ENCODE measurements around the gene IER3.
A peak's percentile ranks its signal among the peaks of the same experiment; 100 is the strongest.

The IER3 gene, protein sequence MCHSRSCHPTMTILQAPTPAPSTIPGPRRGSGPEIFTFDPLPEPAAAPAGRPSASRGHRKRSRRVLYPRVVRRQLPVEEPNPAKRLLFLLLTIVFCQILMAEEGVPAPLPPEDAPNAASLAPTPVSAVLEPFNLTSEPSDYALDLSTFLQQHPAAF

DNA sequence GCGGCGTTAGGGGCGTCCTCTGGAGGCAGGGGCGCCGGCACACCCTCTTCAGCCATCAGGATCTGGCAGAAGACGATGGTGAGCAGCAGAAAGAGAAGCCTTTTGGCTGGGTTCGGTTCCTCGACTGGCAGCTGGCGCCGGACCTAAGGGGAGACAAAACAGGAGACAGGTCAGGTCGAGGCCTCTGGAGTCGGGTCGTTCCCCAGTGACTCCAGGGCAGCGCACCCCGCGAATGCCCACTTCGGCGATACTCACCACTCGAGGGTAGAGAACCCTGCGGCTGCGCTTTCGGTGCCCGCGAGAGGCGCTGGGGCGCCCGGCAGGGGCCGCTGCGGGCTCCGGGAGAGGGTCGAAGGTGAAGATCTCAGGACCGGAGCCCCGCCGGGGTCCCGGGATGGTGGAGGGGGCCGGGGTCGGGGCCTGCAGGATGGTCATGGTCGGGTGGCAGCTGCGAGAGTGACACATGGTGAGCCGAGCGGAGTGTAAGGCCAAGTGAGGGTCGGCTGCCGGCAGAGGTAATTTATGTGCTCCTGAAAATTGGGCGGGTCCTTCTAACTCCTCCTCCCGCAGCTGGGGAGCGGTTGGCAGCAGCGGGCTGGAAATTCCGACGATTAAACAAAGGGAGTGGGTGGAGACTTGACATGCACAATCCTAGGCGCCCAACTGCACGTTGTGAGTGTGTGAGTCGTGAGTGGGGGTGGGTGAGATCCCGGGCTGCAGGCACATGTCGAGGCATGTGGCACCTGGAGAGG, at the start of gene IER3:
Gene IER3 (minus strand): TSS at position 494 of the 752 bp plus-strand sequence. CDS start 29 bp downstream, at position 465.
- Mint-ChIP-seq H3K36me3 (ENCODE audit: low read depth) (peaks cover 20% of the 10 kb centered on the region), H3K9me3 (no peaks in the 10 kb centered on the region), H3K4me3 (peak within 1 kb of the TSS; percentile 92 to 98 (median 93)), H3K4me1 (peaks cover 42% of the 10 kb centered on the region), H3K27ac (peak within 1 kb of the TSS; percentile 88 to 98 (median 94)), H3K27me3 (ENCODE audit: low read depth) (no peaks in the 10 kb centered on the region)
- TF ChIP-seq, protein P1, sequence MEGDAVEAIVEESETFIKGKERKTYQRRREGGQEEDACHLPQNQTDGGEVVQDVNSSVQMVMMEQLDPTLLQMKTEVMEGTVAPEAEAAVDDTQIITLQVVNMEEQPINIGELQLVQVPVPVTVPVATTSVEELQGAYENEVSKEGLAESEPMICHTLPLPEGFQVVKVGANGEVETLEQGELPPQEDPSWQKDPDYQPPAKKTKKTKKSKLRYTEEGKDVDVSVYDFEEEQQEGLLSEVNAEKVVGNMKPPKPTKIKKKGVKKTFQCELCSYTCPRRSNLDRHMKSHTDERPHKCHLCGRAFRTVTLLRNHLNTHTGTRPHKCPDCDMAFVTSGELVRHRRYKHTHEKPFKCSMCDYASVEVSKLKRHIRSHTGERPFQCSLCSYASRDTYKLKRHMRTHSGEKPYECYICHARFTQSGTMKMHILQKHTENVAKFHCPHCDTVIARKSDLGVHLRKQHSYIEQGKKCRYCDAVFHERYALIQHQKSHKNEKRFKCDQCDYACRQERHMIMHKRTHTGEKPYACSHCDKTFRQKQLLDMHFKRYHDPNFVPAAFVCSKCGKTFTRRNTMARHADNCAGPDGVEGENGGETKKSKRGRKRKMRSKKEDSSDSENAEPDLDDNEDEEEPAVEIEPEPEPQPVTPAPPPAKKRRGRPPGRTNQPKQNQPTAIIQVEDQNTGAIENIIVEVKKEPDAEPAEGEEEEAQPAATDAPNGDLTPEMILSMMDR (IDR thresholded peaks at IDR 0.05; ENCODE audit: unreplicated experiment in 3 of 3) = peak; percentile 64 to 86 (median 72)

DNA sequence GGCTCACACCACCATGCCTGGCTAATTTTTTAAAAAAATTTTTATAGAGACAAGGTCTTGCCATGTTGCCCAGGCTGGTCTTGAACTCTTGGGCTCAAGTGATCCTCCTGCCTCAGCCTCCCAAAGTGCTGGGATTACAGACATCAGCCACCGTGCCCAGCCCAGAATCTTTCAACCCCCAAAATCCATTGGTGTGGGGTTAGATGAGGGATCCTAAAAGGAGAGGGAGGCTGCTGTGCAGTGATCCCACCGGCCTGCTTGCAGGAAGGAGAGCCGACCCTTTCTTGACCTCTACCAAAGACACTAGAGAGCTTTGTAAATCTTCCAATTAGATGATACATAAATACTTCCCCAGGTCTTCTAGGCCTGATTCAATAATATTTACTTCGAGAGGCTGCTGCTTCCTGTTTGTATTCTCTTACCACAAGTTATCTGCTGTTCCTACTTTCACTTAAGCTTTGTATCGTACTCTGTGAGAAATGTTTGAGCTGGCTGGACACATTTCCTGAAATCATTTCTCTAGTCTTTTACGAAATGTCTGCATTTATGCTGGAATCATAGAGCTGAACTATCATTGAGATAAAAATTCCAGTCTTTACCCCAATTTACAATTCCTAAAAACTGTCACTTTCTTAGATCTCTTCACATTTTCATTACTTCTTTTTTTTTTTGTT, 49.3 kb upstream of the IER3 start:
- H3K9me3 Mint-ChIP-seq = no peaks in the 10 kb centered on the region
- H3K27ac Mint-ChIP-seq = peak overlapping the region; percentile 93 to 99 (median 97)
- TF ChIP-seq, protein P1 (IDR thresholded peaks at IDR 0.05; ENCODE audit: unreplicated experiment in 3 of 3) = no peak
- H3K27me3 Mint-ChIP-seq (ENCODE audit: low read depth) = peaks cover 3% of the 10 kb centered on the region
- peaks cover 40% of the 10 kb centered on the region for H3K4me1 Mint-ChIP-seq
- peak overlapping the region; percentile 9 to 17 (median 11) for H3K4me3 Mint-ChIP-seq
- H3K36me3 Mint-ChIP-seq (ENCODE audit: low read depth) = no peaks in the 10 kb centered on the region

DNA sequence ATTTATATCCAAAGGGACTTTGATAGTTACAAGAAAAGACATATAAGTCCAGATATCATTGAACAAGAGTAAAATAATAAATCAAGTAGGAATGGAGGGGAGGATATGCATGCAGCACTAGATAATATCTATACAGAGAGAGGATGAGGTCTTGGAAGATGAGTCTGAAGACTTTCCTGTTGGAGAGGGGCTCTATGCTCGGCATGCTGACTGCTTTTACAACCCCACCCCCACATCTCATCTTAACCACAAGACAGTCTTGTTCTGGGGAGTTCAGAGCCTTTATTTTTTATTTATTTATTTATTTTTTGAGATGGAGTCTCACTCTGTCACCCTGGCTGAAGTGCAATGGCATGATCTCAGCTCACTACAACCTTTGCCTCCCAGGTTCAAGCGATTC, 48.4 kb upstream of the IER3 start:
- TF ChIP-seq, protein P1 (IDR thresholded peaks at IDR 0.05; ENCODE audit: unreplicated experiment in 3 of 3) = no peak
- Mint-ChIP-seq H3K4me1 (peaks cover 37% of the 10 kb centered on the region), H3K9me3 (no peaks in the 10 kb centered on the region), H3K36me3 (ENCODE audit: low read depth) (no peaks in the 10 kb centered on the region), H3K27me3 (ENCODE audit: low read depth) (peaks cover 3% of the 10 kb centered on the region), H3K27ac (peak overlapping the region; percentile 86 to 99 (median 93)), H3K4me3 (peak overlapping the region in 1 of 3 experiments; percentile 26)

DNA sequence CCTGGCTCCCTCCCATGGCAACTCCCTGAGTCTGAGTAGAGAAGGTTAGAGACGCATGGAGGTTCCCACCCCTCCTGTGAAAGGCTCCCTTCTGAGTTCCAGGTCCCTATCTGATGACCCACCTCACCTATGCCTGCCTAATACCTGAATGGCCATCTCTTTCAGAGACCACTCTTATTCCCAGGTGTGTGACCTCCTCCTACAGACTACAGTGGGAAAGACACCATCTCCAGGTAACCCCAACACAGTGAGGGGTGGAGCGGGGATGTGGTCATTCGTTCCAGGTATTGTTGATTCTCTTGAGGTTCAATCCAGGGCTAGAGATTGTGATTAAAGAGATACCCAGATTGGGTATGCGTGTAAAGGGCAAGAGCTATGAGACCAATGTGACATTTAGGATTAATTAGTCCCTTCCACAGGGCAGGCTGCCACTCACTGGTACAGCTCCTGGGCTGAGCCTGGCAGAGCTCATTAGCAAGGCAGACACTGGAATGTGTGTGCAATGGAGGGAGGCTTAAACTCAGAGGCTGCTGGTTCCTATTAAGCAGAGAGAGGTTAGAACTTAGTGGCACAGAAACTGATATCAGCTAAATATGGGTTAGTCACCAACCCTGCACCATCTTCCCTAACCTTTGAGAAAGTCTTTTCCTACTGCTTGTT, 46.5 kb upstream of the IER3 start:
- Mint-ChIP-seq H3K4me1 (peaks cover 34% of the 10 kb centered on the region), H3K36me3 (ENCODE audit: low read depth) (no peaks in the 10 kb centered on the region), H3K4me3 (no peak overlapping the region), H3K27me3 (ENCODE audit: low read depth) (peaks cover 3% of the 10 kb centered on the region), H3K9me3 (no peaks in the 10 kb centered on the region), H3K27ac (peak overlapping the region in 2 of 3 experiments; percentile 63 to 73)
- TF ChIP-seq, protein P1 (IDR thresholded peaks at IDR 0.05; ENCODE audit: unreplicated experiment in 3 of 3) = no peak

DNA sequence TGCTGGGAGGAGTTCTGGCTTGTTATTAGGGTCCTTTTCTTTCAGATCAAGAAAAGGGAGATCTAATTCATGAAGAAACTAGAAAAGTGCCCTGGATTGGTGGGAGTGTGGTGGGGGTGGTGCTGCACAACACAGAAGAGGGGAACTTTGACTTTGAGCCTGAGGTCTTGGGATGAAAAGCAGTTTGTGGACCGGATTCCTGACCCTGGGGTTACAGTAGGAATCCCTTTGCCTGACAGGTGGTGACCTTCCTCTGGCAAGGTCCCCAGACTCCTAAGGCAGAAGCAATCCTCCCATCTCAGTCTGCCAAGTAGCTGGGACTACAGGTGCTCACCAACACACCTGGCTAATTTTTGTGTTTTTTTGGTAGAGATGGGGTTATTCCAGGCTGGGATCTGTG, 45.3 kb upstream of the IER3 start:
- H3K36me3 Mint-ChIP-seq (ENCODE audit: low read depth) = no peaks in the 10 kb centered on the region
- TF ChIP-seq, protein P1 (IDR thresholded peaks at IDR 0.05; ENCODE audit: unreplicated experiment in 3 of 3) = no peak
- peaks cover 3% of the 10 kb centered on the region for H3K27me3 Mint-ChIP-seq (ENCODE audit: low read depth)
- no peak overlapping the region for H3K4me3 Mint-ChIP-seq
- H3K27ac Mint-ChIP-seq = peak overlapping the region; percentile 44 to 85 (median 61)
- peaks cover 26% of the 10 kb centered on the region for H3K4me1 Mint-ChIP-seq
- H3K9me3 Mint-ChIP-seq = no peaks in the 10 kb centered on the region

Measured in nephron (organoid).